HPDE6-E6E7 (cell line): ENCODE measurements around the gene SCD5.

ENCODE experiments used
- DNase-seq: peaks from one replicate; pipeline ENCODE4 v3.0.0; 2011; ENCODE audit warnings: missing footprints; ENCODE audit errors: extremely low spot score

SCD5 gene

GRCh38 chr4:82765134-82765533 is 33.5 kb downstream of the SCD5 start:
- DNase-seq, result no peak

DNA sequence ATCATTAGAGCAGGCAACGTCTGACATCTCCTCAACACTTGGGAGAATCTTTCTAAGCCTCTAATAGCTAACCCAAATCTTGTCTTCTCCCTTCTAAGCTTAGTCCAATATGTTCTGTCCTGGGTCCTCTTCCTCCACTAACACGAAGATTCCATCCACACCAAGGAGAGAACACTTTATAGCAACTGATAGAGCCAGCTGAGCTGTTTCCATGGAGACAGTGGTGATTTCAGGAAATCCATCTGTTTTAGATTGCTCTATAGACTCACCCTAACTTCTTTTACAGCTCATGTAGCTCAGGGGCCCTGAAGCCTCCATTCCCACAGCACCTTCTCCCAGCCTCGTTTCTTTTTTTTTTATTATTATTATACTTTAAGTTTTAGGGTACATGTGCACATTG is 37.4 kb downstream of the SCD5 start:
- DNase-seq, result no peak

DNA sequence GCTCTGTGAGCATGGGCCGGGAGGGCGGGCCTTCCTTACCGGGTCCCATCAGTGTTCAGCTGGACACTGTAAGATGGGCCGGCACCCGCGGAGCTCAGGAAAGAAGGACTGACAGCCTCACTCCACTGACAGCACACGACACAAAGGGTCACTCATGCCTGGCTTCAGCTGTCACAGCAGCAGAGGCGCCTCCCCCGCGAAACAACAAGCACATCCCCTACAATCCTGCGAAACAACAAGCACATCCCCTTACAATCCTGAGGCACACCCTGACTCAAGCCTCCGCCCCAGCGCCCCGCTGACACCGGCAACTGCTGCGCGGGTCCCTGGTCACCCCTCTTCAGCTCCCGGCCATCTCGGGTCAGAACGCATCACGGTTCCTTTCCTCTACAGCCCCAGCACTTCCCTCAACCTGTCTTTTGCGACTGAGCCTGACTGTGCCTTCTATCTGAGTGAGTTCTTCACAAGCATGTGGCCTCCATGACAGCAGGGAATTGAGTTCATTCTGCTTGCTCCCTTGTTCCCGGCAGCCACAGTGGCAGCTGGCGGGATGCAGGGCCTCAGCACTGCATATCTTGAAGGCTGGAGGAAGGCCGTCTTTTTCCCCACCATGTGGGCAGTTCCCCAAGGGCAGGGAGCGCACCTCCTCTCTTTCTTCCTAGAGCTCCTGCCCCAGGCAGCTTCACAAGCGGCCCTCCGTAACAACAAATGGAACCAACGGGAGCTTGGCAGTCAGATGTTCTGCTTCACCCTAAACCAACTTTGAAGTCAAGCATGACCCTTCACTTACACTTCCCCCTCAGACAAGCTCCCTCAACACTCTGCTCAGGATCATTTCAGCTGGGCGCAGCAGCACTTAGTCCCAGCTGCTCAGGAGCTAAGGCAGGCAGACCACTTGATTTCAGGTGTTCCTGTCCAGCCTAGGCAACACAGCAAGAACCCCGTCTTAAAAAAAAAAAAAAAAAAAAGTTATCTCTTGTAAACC is 39.6 kb downstream of the SCD5 start:
- DNase-seq, result no peak

DNA sequence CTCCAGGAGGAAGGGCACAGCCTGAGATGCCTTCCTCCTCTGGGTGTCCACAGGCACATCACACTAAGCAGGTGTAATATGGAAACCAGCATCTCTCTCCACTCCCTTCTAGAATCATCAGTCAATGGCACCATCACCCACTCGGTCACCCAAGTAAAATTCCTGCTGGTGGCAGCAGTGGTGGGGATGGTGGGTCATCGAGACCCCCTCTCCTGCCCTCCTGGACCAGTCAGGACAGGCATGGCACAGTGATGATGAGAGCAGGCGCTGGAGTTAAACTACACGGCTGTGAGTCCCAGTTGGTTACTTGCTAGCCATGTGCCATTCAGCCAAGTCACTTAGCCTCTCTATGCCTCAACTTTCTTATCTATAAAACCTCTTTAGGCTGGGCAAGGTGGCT is 42.5 kb downstream of the SCD5 start:
- DNase-seq, result no peak

- DNase-seq, result no peak
These were observed 42.9 kb downstream of the SCD5 start for GRCh38 chr4:82755650-82756049.

GRCh38 chr4:82754513-82755165 is 44.0 kb downstream of the SCD5 start:
- no peak for DNase-seq

DNA sequence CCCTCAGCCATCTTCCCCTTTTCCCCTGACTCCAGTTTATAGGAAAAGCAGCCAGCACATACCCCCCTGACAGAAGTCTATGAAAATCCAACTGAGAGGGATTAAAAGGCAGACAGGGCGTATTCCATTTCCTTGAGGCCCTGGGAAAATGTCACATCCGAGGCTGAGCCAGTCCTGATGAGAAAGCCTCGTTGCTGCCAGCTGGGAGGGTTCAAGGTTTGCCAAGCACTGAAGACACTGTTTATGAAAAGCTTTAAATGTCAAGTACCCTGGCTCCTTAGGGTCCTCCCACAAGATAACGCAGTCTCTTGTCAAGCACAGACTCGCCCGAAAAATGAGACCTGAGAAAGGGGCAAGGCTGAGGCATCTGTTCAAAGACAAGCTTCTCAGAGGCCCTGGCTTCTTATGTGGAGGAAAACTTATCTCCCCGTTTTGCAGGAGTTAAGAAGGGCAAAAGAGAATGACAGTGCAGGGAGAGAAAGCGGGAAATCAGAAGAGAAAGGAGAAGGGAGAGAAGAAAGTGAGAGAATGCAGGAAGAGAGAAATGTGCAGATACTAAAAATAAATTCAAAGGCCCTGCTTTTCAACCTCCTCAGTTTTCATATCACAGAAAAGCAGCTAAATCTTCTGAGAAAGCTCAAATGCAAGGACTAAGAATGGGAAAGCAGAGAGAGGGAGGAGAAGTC is 44.7 kb downstream of the SCD5 start:
- DNase-seq, result no peak

DNA sequence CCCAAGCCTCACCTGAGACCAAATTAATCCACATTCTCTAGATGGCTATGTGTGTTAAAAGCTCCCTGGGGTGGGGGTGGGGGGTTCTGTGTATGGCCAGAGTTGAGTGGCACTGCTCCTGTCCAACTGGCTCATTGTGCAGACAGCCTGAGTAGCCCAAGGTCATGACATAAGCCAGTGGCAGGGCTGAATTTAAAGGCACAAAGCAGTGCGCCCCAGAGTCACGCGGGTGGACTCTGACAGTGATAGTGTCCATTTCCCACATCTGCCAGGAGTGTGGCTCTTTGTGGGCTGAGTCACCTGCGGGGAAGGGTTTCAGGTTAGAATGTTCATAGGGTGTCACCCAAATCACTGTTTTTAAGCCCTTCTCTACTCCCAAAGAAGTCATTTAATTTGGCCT is 45.4 kb downstream of the SCD5 start:
- DNase-seq, result no peak

GRCh38 chr4:82748810-82749470 is 49.7 kb downstream of the SCD5 start:
- DNase-seq, result no peak

- DNase-seq, result no peak
These were observed 50.7 kb downstream of the SCD5 start for GRCh38 chr4:82747686-82748575.

DNA sequence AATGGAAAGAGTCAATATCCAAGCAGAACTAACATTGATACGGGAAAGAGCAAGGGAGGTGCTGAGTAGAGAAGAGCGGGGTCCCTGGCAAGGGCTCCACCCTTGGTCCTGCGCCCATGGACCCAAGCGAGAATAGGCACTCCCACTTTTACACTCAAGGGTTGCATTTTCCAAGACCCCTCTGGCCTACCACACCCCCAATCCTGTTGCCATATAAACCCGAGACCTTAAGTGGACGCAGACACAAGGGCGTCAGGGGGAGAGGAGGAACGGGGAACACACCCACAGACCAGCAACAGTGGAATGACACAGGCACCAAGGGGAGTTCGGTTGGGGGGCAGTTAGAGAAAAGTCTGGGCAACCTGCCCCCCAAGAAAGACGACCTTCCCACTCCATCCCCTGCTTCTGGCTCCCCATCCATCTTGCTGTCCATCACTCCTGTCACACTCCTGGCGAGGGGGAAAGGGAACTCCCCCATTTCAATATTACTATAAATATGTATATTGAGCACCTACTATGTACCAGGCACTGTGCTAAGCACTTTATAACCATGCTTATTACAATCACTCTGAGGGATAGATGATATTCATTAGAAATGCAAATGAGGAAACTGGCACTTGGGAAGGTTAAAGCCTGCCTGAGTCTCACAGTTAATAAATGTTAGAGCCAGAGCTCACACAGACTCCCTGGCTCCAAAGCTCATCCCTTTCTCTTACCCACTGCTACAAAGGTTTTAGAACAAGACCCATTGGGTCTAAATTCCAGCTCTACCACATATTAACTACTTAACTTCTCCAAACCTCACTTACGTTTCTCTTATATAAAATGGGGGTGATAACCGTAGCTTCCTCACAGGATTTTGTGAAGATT is 51.7 kb downstream of the SCD5 start:
- no peak for DNase-seq

DNA sequence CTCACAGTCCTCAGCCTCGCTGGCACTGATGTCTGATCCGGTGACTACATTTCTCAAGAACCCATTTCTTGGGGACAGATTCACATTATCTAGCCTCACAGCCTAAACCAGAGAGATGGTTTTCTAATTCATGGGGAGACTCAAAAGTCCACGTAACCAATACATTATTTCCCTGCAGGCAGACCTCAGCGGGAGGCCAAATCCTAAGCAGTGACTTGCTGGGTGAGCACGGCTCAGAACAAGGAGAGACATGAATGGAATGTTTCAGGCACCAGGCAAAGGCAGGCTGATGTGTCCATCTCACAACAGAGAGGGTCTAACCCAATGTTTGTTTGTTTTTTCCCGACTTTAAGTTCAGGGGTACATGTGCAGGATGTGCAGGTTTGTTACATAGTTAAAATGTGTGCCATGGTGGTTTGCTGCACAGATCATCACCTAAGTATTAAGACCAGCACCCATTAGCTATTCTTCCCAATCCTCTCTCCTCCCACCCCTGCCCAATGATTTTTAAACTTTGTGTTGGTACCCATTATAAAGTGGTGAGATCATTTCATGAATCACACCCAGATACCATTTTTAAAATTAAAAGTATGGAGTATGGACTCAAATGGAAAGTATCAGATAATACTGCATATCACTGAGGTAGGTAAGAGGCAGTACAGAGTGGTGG is 53.3 kb downstream of the SCD5 start:
- peak; percentile 29 for DNase-seq

DNA sequence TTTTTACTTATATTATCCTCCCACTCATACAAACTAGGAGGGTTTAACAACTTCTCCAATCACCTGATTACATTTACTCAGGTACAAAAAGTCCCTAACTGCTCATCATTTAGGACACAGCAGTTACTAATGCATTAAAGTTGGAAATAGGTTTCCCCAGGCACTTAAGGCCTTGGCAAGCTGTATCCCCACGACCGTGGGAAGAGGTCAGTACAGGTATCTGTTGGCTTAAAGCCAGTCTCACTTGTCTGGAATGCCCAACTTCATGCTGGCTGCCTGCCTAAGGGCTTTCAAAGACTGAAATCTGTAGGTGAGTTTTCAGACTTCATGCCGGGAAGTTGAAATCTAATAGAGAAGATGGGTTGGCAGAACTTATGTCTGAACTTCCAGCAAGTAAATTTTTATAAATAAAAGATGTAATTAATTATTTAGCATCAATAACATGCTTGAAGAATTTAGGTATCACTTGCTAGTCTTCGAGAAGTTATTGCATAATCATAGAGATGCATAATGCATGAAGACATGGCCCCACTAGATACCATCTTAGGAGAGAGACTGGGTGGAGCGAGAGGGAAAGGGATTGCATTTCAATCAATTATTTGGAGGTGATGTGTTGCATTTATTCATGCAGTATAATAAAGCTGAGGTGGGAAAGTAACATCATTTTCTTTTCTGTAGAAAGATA is 54.2 kb downstream of the SCD5 start:
- peak; percentile 54 for DNase-seq

GRCh38 chr4:82741188-82741587 is 57.4 kb downstream of the SCD5 start:
- DNase-seq, result no peak

DNA sequence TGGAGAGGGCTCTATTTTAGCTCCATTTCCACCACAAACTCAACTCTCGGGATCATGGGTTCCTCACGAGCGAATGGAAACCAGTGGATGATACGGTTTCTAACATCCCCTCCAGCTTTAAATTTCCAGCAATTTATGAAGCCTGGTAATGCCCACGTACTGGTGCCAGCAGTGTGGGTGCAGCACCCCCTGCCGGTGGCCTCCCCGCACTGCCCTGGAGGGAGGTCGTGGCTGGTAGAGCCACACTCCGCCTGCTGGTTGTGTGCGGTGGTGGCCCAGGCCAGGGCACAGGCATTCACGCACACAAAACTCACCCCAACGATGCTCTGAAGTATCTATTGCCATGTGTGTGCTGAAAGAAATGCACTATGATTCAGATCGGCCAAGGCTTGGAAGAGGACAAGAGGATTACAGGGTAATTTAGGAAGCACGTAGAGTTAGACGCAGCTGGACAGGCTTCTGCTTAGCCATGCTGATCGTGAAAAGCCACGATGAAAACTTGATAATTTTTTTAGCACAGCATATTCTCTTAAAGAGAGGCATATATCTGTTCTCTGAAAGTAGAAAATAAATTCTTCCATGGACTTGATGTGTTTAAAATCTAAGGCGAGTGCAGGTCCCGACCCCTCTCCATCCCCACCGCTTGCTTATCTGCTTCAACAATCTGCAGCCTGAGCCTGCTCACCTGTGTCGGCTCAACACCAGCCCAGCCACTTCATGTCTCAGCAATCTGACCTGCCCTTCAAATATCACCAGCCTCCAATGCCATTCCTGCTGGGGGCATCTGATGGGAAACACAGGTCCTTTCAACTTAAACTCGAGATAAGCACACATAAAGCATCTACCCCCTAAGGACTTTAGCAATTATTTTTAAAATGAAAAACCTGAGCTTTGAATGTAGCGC is 59.1 kb downstream of the SCD5 start:
- DNase-seq, result peak; percentile 68

DNA sequence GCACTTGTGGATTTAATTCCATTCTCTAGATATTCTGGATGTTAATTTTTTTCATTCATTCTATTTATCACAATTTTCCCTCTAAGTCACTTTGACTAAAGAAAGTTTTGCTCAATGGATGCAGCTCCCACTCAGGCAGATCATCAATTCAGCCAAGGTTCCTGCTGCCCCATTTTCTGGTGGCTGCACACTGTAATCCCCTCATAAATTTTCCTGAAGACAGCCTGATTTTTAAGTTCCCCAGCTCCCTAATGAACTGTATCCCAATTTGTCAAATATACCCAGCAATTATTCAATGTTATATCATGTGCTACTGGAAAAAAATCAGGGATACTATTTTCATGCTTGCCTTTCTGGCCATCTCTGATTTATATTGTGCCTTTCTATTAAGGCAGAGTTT is 61.2 kb downstream of the SCD5 start:
- DNase-seq, result no peak

DNA sequence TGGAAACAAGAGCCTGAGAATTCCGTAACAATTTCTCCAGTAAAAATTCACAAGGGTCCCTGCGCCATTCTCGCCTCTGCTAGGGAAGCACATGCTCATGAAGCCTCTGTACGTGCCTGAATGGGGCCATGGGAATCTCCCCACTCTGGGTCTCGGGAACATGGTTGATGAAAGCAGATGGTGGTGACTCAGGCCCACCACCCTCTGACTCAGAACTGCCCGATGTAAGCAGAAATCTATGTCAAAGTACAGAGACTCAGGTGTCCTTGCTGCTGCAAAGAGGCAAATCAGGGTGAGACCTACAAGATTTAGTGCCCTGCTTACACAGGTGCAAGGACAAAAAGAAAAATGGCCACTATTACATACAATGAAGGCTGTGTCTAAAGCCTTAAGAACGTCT is 65.0 kb downstream of the SCD5 start:
- peak; percentile 41 for DNase-seq

DNA sequence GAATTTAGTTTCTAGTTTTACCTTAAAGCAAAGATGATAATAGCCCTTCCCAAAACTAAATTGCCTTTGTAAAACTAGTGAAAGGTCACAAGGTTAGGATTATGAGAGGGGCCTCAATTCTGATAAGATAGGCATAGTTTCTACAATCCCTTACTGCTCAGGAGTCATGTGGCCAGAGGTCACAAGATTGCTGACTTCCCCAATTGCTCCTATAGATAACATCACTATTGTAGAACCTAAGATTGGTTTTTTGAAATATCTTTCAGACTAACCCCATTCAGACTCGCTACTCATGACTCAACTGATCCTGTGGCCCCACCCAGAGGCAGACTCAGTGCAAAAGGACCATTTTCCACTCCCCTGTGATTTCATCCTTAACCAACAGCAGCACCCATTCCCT is 70.3 kb downstream of the SCD5 start:
- no peak for DNase-seq
